Mammary epithelial cell (primary cell): ENCODE results near the gene CREG1.

Experiments used
- CTCF ChIP-seq, 2 donors: IDR thresholded peaks in 1 of 2; conservative IDR thresholded peaks in 1 of 2; 2 replicates each; pipeline ENCODE4 v1.5.1; 2011 to 2012; ENCODE audit warnings: inconsistent platforms in 2 of 2, low read length in 2 of 2, mild to moderate bottlenecking in 2 of 2, control low read depth in 1 of 2, low read depth in 1 of 2; ENCODE audit not compliant: insufficient read depth in 1 of 2; ENCODE audit errors: extremely low read depth in 1 of 2
- EZH2 ChIP-seq: IDR thresholded peaks from 2 replicates; pipeline ENCODE4 v1.6.1; 2012; ENCODE audit warnings: low read length, inconsistent platforms, borderline replicate concordance

GRCh38 chr1:167515461-167515860, 38.1 kb downstream of the CREG1 start:
- TF ChIP-seq CTCF (conservative IDR thresholded peaks at IDR 0.05 in 1 of 2, IDR thresholded peaks at IDR 0.05 in 1 of 2; ENCODE audit: extremely low read depth in 1 of 2, insufficient read depth in 1 of 2, low read depth in 1 of 2, low read length in 2 of 2) (no peak), EZH2 (no peak)
